Astrocyte (in vitro differentiated cells and primary cell): ENCODE data around the gene CDC42EP3.

Experiments
- EZH2 ChIP-seq: IDR thresholded peaks from 2 replicates; pipeline ENCODE4 v1.6.1; 2012; ENCODE audit warnings: mild to moderate bottlenecking, low read length, inconsistent platforms; ENCODE audit not compliant: insufficient read depth
- TF ChIP-seq, protein P1 (sequence below): IDR thresholded peaks from 2 replicates; pipeline ENCODE4 v1.5.1; 2011; ENCODE audit warnings: low read depth, mild to moderate bottlenecking, inconsistent platforms, low read length, moderate library complexity; ENCODE audit not compliant: insufficient read depth

DNA sequence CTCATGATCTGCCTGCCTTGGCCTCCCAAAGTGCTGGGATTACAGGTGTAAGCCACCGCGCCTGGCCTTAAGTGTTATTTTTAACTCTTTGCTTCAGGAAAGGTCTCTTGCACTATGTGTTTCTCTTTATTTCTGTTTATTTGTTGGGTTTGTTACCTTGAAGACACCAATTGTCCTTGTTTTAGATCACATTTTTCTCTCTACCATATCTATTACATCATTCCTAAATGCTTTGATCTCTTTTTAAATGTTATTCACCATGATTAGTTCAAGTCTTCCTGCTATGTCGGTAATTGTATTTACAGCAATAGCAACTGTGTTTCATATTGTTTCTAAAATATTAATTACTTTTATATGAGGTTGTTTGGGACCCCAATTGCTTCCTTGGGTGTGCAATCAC, 77.7 kb downstream of the CDC42EP3 start:
- TF ChIP-seq, protein P1, sequence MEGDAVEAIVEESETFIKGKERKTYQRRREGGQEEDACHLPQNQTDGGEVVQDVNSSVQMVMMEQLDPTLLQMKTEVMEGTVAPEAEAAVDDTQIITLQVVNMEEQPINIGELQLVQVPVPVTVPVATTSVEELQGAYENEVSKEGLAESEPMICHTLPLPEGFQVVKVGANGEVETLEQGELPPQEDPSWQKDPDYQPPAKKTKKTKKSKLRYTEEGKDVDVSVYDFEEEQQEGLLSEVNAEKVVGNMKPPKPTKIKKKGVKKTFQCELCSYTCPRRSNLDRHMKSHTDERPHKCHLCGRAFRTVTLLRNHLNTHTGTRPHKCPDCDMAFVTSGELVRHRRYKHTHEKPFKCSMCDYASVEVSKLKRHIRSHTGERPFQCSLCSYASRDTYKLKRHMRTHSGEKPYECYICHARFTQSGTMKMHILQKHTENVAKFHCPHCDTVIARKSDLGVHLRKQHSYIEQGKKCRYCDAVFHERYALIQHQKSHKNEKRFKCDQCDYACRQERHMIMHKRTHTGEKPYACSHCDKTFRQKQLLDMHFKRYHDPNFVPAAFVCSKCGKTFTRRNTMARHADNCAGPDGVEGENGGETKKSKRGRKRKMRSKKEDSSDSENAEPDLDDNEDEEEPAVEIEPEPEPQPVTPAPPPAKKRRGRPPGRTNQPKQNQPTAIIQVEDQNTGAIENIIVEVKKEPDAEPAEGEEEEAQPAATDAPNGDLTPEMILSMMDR = no peak
- TF ChIP-seq EZH2 = no peak
